8988T (cell line): ENCODE results near the gene ZNF398.

ENCODE experiments used
- DNase-seq: peaks from one replicate; pipeline ENCODE4 v3.0.0; 2011

The ZNF398 gene

GRCh38 chr7:149229526-149229925 is 82.3 kb downstream of the ZNF398 start:
- no peak for DNase-seq

- no peak for DNase-seq
Measured at GRCh38 chr7:149232362-149232761, 85.1 kb downstream of the ZNF398 start.
